Activated CD8-positive, alpha-beta T cell treated with anti-CD3 and anti-CD28 coated beads for 36 hours (primary cell): Measurements from ENCODE around the gene APLP1. TPM values are rescaled to one million over a fixed set of nuclear protein-coding genes. Genes with fewer than 3 reads are reported as not detected.

Experiments
- ATAC-seq: fragments of 200-7000 bp; cut with Tn5 transposase; one replicate; pipeline ENCODE4 v1.10.0; 2021; ENCODE audit warnings: mild to moderate bottlenecking, moderate library complexity
- CTCF ChIA-PET: fragments of 350-600 bp; sonication (Branson Sonifier 250); formaldehyde crosslinking; loops from one replicate; lab custom pipeline; 2021; ENCODE audit warnings: antibody characterized with exemption; lab: Charles Lee
- POLR2A ChIA-PET: fragments of 350-600 bp; sonication (Branson Sonifier 250); formaldehyde crosslinking; loops from one replicate; lab custom pipeline; 2021; ENCODE audit warnings: antibody characterized with exemption; lab: Charles Lee
- DNase-seq: peaks from one replicate; pipeline ENCODE4 v3.0.0-alpha.2; 2020
- H3K27ac Mint-ChIP-seq: one replicate; pipeline ENCODE4 v1.8.0; 2021; ENCODE audit warnings: mild to moderate bottlenecking, mixed read lengths
- H3K27me3 Mint-ChIP-seq: one replicate; pipeline ENCODE4 v1.8.0; 2021; ENCODE audit warnings: mixed read lengths
- H3K36me3 Mint-ChIP-seq: one replicate; pipeline ENCODE4 v1.8.0; 2021; ENCODE audit warnings: low read depth, mixed read lengths
- H3K4me1 Mint-ChIP-seq: one replicate; pipeline ENCODE4 v1.8.0; 2021; ENCODE audit warnings: low read depth, mixed read lengths
- H3K4me3 Mint-ChIP-seq: one replicate; pipeline ENCODE4 v1.8.0; 2021; ENCODE audit warnings: mild to moderate bottlenecking, moderate library complexity, mixed read lengths
- H3K9me3 Mint-ChIP-seq: one replicate; pipeline ENCODE4 v1.8.0; 2021; ENCODE audit warnings: mixed read lengths
- intact Hi-C: fragments of 100-400 bp; cut with micrococcal nuclease; formaldehyde crosslinking; loops from one replicate; pipeline ENCODE4 v1.10.0; 2022
- total RNA-seq, 2 experiments: library from RNA; stranded (reverse); gene quantifications; one replicate each; pipeline ENCODE4 v1.2.3, GENCODE V29; 2021
- TF ChIP-seq, protein P1 (sequence below): fragments of 200-600 bp; IDR thresholded peaks from one replicate; pipeline ENCODE4 v1.8.0; 2022; ENCODE audit warnings: antibody characterized with exemption, mild to moderate bottlenecking

Gene APLP1
- total RNA-seq, 2 experiments from 2014 or later = 2.0 to 2.1 TPM

DNA sequence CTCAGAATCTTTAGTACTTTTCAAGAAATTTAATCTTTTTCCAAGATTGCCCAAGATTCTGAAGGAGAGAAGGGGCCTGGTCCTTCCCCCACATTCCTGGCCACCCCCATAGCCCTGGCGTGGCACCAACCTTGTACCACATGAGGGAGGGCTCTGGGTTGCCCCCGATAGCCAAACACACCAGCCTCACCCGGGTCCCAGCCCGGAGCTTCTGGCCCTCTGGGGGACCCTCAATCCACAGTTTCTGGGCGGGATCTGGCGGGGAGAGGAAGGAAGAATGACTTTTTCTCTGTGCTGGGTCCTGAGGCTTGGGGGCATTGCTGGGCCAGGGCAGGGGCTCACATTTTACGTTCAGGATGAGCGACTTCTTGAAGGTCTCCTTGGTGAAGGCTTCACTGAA lies 20.5 kb upstream of the APLP1 start:
- TF ChIP-seq, protein P1, sequence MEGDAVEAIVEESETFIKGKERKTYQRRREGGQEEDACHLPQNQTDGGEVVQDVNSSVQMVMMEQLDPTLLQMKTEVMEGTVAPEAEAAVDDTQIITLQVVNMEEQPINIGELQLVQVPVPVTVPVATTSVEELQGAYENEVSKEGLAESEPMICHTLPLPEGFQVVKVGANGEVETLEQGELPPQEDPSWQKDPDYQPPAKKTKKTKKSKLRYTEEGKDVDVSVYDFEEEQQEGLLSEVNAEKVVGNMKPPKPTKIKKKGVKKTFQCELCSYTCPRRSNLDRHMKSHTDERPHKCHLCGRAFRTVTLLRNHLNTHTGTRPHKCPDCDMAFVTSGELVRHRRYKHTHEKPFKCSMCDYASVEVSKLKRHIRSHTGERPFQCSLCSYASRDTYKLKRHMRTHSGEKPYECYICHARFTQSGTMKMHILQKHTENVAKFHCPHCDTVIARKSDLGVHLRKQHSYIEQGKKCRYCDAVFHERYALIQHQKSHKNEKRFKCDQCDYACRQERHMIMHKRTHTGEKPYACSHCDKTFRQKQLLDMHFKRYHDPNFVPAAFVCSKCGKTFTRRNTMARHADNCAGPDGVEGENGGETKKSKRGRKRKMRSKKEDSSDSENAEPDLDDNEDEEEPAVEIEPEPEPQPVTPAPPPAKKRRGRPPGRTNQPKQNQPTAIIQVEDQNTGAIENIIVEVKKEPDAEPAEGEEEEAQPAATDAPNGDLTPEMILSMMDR = no peak
- Mint-ChIP-seq H3K4me1 (peaks cover 17% of the 10 kb centered on the region), H3K27me3 (peaks cover 49% of the 10 kb centered on the region), H3K9me3 (no peaks in the 10 kb centered on the region), H3K36me3 (no peaks in the 10 kb centered on the region), H3K27ac (no peak overlapping the region), H3K4me3 (no peak overlapping the region)
- intact Hi-C loops = no loop called here
- ATAC-seq (no peak), DNase-seq (no peak)
- POLR2A ChIA-PET = no interaction called here
- CTCF ChIA-PET = no interaction called here

DNA sequence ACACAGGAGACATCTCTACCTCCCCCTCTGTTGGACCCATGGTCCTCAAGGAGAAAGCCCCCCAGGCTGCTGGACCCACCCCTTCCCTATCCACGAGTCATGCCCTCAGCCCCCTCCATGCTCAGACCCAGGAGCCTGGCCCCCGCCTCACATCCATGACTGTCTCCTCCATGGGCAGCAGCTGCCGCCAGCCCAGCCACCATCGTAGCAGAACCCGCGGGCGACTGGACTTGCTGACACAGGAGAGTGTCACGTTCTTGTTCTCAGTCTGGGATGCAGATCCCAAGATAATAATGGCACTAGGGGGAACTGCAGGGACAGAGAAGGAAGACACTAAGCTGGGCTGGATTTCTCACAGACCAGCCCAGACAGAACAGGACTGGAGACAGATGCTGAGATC lies 19.9 kb upstream of the APLP1 start:
- peaks cover 17% of the 10 kb centered on the region for H3K4me1 Mint-ChIP-seq
- H3K9me3 Mint-ChIP-seq = no peaks in the 10 kb centered on the region
- no peak overlapping the region for H3K4me3 Mint-ChIP-seq
- H3K27ac Mint-ChIP-seq = no peak overlapping the region
- POLR2A ChIA-PET = no interaction called here
- TF ChIP-seq, protein P1 = no peak
- H3K36me3 Mint-ChIP-seq = no peaks in the 10 kb centered on the region
- peaks cover 44% of the 10 kb centered on the region for H3K27me3 Mint-ChIP-seq
- ATAC-seq (no peak), DNase-seq (no peak)
- CTCF ChIA-PET = interaction anchor here (1.5 kb wide), 1 partner anchor 13 kb away, joined by 3 read pairs; no protein-coding TSS in a partner anchor
- intact Hi-C loops = no loop called here

DNA sequence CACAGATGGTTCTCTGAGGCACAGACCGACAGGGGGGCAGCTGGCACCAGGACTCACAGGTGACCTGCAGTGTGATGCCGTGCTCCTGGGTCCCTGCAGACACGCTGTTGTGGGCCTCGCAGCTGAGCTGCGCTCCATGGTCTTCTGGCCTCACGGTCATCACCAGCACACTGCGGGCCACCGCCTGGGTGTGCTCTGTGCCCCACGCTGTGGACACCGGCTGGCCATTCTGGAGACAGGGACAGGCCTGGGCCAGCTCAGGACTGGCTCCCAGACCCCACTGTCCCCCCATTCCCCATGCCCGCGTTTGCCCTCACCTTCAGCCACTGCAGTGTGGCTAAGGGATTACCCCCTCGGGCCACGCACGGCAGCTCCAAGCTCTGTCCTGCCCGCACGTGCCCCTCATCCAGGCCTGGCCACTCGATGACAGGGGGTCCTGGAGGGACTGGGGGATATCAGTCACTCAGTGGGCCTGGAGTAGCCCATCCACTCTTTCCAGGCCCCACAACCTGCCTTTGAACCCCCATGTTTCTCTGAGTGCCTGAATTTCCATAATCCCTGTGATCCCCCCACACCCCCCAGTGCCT lies 19.4 kb upstream of the APLP1 start:
- no peak for DNase-seq
- no peaks in the 10 kb centered on the region for H3K9me3 Mint-ChIP-seq
- no peak for ATAC-seq
- H3K27ac Mint-ChIP-seq = no peak overlapping the region
- POLR2A ChIA-PET = no interaction called here
- H3K4me1 Mint-ChIP-seq = peaks cover 17% of the 10 kb centered on the region
- TF ChIP-seq, protein P1 = no peak
- no peak overlapping the region for H3K4me3 Mint-ChIP-seq
- no peaks in the 10 kb centered on the region for H3K36me3 Mint-ChIP-seq
- CTCF ChIA-PET = interaction anchor here (1.5 kb wide), 1 partner anchor 14 kb away, joined by 3 read pairs; no protein-coding TSS in a partner anchor
- intact Hi-C loops = no loop called here
- H3K27me3 Mint-ChIP-seq = peaks cover 39% of the 10 kb centered on the region

DNA sequence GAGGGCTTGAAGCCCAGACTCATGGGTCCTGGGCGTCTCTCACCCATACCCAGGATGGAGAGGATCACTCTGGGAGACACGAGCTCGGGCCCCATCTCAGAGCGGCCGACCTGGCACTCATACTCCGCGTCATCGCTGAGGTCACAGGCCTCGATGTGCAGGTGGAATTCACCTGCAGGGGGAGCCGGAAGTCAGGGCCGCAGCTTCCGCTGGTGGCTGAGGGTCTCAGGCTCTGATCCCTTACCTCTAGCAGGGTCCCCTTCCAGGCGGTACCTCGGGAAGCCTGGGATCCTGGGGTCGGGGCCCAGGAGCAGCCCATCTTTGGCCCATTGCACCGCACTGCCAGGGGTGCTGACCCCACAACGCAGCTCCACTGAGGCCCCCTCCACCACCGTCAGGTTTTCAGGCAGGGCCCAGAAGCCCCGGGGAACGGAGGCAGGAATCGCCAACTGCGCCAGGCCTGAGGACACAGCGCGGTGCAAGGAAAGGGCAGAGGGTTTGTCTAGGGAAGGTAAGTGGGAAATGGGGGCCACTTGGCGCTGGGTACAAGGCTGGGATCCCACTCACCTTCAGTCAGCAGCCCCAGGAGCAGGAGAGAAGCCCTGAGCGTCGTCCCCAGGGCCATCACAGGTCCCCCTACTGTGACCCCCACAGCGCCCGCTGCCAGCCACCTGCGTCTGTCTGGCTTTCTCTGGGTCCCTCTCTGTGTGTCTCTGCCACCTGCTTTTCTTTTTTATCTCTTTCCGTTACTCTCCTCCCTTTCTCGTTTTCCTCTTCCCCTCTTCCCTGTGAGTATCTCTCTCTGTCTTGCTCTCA lies 17.0 kb upstream of the APLP1 start:
- intact Hi-C loops = no loop called here
- ChIA-PET CTCF (interaction anchor here (1.5 kb wide), 1 partner anchor 16 kb away, joined by 3 read pairs; no protein-coding TSS in a partner anchor), POLR2A (no interaction called here)
- H3K36me3 Mint-ChIP-seq = no peaks in the 10 kb centered on the region
- no peaks in the 10 kb centered on the region for H3K9me3 Mint-ChIP-seq
- H3K27me3 Mint-ChIP-seq = peaks cover 32% of the 10 kb centered on the region
- peaks cover 3% of the 10 kb centered on the region for H3K4me1 Mint-ChIP-seq
- TF ChIP-seq, protein P1 = peak; percentile 19
- DNase-seq (peak; percentile 59), ATAC-seq (peak; percentile 42)
- H3K27ac Mint-ChIP-seq = peak overlapping the region; percentile 25
- peak overlapping the region; percentile 13 for H3K4me3 Mint-ChIP-seq
